Gastroesophageal sphincter (tissue), 3 donors: ENCODE measurements around the gene ST7.

Source experiments
- POLR2A ChIP-seq, 2 donors: fragments of 450-650 bp; IDR thresholded peaks; one replicate each; pipeline ENCODE4 v1.6.1; 2017; ENCODE audit warnings: antibody characterized with exemption in 2 of 2, mild to moderate bottlenecking in 2 of 2, moderate library complexity in 1 of 2
- POLR2AphosphoS5 ChIP-seq: sonication (generic); formaldehyde crosslinking; IDR thresholded peaks from one replicate; pipeline ENCODE4 v1.6.1; 2017; ENCODE audit warnings: antibody characterized with exemption
- TF ChIP-seq, protein P1 (sequence below), 4 experiments: fragments of 200-600 bp in 2 of 4; fragments of 450-650 bp in 2 of 4; sonication (generic) in 1 of 4; IDR thresholded peaks; one replicate each; pipeline ENCODE4 v1.5.1; 2017 to 2019; ENCODE audit warnings: antibody characterized with exemption in 4 of 4, mild to moderate bottlenecking in 2 of 4, moderate library complexity in 2 of 4

GRCh38 chr7:117138495-117138894, 185.2 kb downstream of the ST7 start:
- TF ChIP-seq, protein P1, sequence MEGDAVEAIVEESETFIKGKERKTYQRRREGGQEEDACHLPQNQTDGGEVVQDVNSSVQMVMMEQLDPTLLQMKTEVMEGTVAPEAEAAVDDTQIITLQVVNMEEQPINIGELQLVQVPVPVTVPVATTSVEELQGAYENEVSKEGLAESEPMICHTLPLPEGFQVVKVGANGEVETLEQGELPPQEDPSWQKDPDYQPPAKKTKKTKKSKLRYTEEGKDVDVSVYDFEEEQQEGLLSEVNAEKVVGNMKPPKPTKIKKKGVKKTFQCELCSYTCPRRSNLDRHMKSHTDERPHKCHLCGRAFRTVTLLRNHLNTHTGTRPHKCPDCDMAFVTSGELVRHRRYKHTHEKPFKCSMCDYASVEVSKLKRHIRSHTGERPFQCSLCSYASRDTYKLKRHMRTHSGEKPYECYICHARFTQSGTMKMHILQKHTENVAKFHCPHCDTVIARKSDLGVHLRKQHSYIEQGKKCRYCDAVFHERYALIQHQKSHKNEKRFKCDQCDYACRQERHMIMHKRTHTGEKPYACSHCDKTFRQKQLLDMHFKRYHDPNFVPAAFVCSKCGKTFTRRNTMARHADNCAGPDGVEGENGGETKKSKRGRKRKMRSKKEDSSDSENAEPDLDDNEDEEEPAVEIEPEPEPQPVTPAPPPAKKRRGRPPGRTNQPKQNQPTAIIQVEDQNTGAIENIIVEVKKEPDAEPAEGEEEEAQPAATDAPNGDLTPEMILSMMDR (IDR thresholded peaks at IDR 0.05), result no peak
- TF ChIP-seq POLR2A (IDR thresholded peaks at IDR 0.05), result no peak
- TF ChIP-seq POLR2AphosphoS5, result no peak
